Fibroblast of villous mesenchyme (primary cell): Measurements from ENCODE around the gene BEX2. TPM values are rescaled to one million over a fixed set of nuclear protein-coding genes. Genes with fewer than 3 reads are reported as not detected.
"Not testable (repeated sequence)": the region's sequence is repeated elsewhere in the genome, so short reads cannot be mapped to it uniquely, and the experiment has no call there.

Experiments
- DNase-seq: peaks from one replicate; pipeline ENCODE4 v3.0.0-alpha.2; 2010; ENCODE audit warnings: low read depth
- H3K4me3 ChIP-seq: 2 replicates; pipeline ENCODE4 v1.5.1; 2011; ENCODE audit warnings: low read depth, mild to moderate bottlenecking, low read length
- CTCF ChIP-seq: IDR thresholded peaks from 2 replicates; pipeline ENCODE4 v1.5.1; 2012; ENCODE audit warnings: low read depth, mild to moderate bottlenecking, low read length; ENCODE audit not compliant: insufficient read depth
- total RNA-seq: library from RNA; depleted of rRNA; stranded (reverse); fragments of >200 nt; gene quantifications from 2 replicates; pipeline ENCODE4 v1.2.3, GENCODE V29; 2012

The BEX2 gene
- under 0.01 and 2.3 TPM in 2 replicates for total RNA-seq

GRCh38 chrX:103310555-103311398, at the start of gene BEX2:
BEX2 (minus strand) TSS chrX:103310990; CDS start chrX:103309976, 1,014 bp downstream.
- DNase-seq, result peak; percentile 13
- TF ChIP-seq CTCF, result no peak
- H3K4me3 ChIP-seq, result peak within 1 kb of the TSS; percentile 44

GRCh38 chrX:103360092-103360491, 49.3 kb upstream of the BEX2 start:
- no peak overlapping the region for H3K4me3 ChIP-seq
- DNase-seq, result no peak
- TF ChIP-seq CTCF, result no peak

GRCh38 chrX:103359605-103360004, 48.8 kb upstream of the BEX2 start:
- H3K4me3 ChIP-seq, DNase-seq: not testable (repeated sequence)

- no peak for DNase-seq
- peak overlapping the region; percentile 91 for H3K4me3 ChIP-seq
- no peak for TF ChIP-seq CTCF
Measured at GRCh38 chrX:103357871-103358270, 47.1 kb upstream of the BEX2 start.

- peak overlapping the region; percentile 91 for H3K4me3 ChIP-seq
- TF ChIP-seq CTCF, result no peak
- no peak for DNase-seq
Measured at GRCh38 chrX:103356858-103357257, 46.1 kb upstream of the BEX2 start.

GRCh38 chrX:103356130-103356798, 45.5 kb upstream of the BEX2 start, which contains the start of gene TCEAL9:
TCEAL9 (plus strand) TSS chrX:103356506; CDS start chrX:103357685, 1,179 bp downstream.
- no peak for TF ChIP-seq CTCF
- peak within 1 kb of the TSS; percentile 91 for H3K4me3 ChIP-seq
- peak; percentile 83 for DNase-seq

- DNase-seq, result no peak
- no peak overlapping the region for H3K4me3 ChIP-seq
- no peak for TF ChIP-seq CTCF
Measured at GRCh38 chrX:103347682-103348397, 37.0 kb upstream of the BEX2 start.
